HEK293 (cell line): ENCODE data around the gene SH3YL1.

Experiments
- SETDB1 ChIP-seq: IDR thresholded peaks from one replicate; pipeline ENCODE4 v1.6.1; 2017; ENCODE audit warnings: mild to moderate bottlenecking, low read length, moderate library complexity, mixed read lengths; ENCODE audit not compliant: insufficient read length
- ZNF121 ChIP-seq: fragments of 450-650 bp; formaldehyde crosslinking; IDR thresholded peaks from 2 replicates; pipeline ENCODE4 v1.5.1; 2016; ENCODE audit warnings: missing biosample characterization, missing genetic modification characterization
- ZNF23 ChIP-seq: fragments of 450-650 bp; formaldehyde crosslinking; IDR thresholded peaks from 2 replicates; pipeline ENCODE4 v1.5.1; 2016; ENCODE audit warnings: missing biosample characterization, missing genetic modification characterization, borderline replicate concordance
- ZNF791 ChIP-seq: fragments of 450-650 bp; formaldehyde crosslinking; IDR thresholded peaks from 2 replicates; pipeline ENCODE4 v1.5.1; 2016; ENCODE audit warnings: missing biosample characterization, missing genetic modification characterization
- TF ChIP-seq, protein P1 (sequence below): sonication (generic); formaldehyde crosslinking; IDR thresholded peaks from 2 replicates; pipeline ENCODE4 v1.8.1; 2022; ENCODE audit warnings: mild to moderate bottlenecking, moderate library complexity, missing genetic modification reagents
- TF ChIP-seq, protein P2 (sequence below): fragments of 450-650 bp; formaldehyde crosslinking; IDR thresholded peaks from 2 replicates; pipeline ENCODE4 v1.5.1; 2016; ENCODE audit warnings: missing biosample characterization, missing genetic modification characterization
- TF ChIP-seq, protein P3 (sequence below): IDR thresholded peaks from 2 replicates; pipeline ENCODE4 v1.6.1; 2011; ENCODE audit warnings: mild to moderate bottlenecking, low read depth, low read length, borderline replicate concordance

DNA sequence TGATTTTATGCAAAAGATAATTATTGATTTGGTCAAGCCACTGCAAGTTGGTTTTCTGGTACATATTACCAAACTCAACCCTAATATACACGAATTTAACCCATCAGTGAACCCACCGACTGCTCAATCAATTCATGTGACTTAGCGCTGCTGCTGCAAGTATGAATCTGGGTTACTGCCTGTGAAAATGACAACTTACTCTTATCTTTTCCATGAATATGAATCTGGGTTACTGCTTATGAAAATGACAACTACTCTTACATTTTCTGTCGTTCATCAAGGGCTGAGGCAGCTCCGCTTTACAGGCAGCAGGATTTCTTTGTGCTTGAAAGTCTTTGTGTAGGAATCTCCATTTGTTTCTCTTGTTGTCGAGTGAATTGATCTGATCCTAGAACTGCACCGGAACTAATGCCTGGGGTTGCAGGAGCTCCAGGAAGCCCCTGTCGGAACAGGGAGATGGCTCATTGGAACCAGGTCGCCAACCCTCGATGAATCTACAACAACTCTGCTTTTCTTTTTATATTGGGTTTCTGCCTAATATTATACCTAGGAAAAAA, 46.2 kb upstream of the SH3YL1 start:
- TF ChIP-seq, protein P1, sequence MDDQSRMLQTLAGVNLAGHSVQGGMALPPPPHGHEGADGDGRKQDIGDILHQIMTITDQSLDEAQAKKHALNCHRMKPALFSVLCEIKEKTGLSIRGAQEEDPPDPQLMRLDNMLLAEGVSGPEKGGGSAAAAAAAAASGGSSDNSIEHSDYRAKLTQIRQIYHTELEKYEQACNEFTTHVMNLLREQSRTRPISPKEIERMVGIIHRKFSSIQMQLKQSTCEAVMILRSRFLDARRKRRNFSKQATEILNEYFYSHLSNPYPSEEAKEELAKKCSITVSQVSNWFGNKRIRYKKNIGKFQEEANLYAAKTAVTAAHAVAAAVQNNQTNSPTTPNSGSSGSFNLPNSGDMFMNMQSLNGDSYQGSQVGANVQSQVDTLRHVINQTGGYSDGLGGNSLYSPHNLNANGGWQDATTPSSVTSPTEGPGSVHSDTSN (CRISPR knock-in tag): no peak
- TF ChIP-seq, protein P2, sequence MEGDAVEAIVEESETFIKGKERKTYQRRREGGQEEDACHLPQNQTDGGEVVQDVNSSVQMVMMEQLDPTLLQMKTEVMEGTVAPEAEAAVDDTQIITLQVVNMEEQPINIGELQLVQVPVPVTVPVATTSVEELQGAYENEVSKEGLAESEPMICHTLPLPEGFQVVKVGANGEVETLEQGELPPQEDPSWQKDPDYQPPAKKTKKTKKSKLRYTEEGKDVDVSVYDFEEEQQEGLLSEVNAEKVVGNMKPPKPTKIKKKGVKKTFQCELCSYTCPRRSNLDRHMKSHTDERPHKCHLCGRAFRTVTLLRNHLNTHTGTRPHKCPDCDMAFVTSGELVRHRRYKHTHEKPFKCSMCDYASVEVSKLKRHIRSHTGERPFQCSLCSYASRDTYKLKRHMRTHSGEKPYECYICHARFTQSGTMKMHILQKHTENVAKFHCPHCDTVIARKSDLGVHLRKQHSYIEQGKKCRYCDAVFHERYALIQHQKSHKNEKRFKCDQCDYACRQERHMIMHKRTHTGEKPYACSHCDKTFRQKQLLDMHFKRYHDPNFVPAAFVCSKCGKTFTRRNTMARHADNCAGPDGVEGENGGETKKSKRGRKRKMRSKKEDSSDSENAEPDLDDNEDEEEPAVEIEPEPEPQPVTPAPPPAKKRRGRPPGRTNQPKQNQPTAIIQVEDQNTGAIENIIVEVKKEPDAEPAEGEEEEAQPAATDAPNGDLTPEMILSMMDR (tag by site-specific recombination): no peak
- TF ChIP-seq SETDB1 (no peak), ZNF121 (no peak), ZNF791 (no peak), ZNF23 (tag by site-specific recombination) (no peak)
- TF ChIP-seq, protein P3, sequence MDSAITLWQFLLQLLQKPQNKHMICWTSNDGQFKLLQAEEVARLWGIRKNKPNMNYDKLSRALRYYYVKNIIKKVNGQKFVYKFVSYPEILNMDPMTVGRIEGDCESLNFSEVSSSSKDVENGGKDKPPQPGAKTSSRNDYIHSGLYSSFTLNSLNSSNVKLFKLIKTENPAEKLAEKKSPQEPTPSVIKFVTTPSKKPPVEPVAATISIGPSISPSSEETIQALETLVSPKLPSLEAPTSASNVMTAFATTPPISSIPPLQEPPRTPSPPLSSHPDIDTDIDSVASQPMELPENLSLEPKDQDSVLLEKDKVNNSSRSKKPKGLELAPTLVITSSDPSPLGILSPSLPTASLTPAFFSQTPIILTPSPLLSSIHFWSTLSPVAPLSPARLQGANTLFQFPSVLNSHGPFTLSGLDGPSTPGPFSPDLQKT: no peak
